ENCODE measurements around the gene CABLES2.

CABLES2 gene

GRCh38 chr20:62355516-62355877 is 51.6 kb downstream of the CABLES2 start:
- Histone ChIP-seq H3K27ac (peak overlapping the region; percentile 95 to 99), H3K4me3 (peak overlapping the region; percentile 63)
- no peak for DNase-seq (ENCODE audit: low spot score)
- TF ChIP-seq CTCF (IDR thresholded peaks at IDR 0.05): no peak

GRCh38 chr20:62354811-62355341 is 52.2 kb downstream of the CABLES2 start:
- Histone ChIP-seq H3K27ac (peak overlapping the region; percentile 95 to 99), H3K4me3 (peak overlapping the region; percentile 63)
- no peak for DNase-seq (ENCODE audit: low spot score)
- TF ChIP-seq CTCF (IDR thresholded peaks at IDR 0.05): no peak

DNA sequence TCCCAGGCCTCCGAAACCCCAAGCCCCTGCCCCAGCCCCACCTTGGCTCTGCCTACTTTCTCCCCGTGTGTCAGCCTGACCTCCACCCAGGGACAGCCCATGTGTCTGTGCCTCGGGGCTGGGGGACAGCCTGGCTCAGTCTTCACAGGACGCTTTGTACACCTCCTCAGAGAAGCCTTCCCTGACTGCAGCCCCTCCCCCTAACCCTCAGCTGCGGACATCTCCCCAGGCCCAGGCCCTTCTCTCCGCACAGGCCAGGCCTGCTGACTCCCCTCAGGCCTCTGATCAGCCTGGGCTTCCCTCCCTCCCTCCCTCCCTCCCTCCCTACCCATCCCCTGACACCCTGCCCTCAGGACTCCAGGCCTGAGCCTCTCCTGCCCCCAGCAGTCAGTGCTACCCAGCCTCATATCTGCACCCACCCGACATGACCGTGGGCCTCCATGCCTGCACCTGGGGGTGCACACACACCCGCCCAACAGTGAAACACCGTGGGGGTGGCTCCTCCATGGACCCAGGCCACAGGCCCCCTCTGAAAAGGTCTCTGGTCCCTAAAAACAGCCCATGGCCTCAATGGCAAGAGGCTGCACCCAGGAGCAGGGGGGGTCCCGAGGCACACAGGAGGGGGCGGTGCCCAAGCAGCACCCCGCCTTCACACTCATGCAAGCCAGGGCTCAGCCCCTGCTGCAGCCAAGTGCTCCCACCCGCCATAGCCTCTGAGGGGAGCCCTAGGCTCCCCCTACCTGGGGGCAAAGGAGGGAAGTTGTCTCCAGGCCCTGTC is 52.9 kb downstream of the CABLES2 start:
- Histone ChIP-seq H3K27ac (peak overlapping the region; percentile 95 to 99), H3K4me3 (no peak overlapping the region)
- no peak for TF ChIP-seq CTCF (IDR thresholded peaks at IDR 0.05)
- no peak for DNase-seq (ENCODE audit: low spot score)

GRCh38 chr20:62353289-62354030 is 53.6 kb downstream of the CABLES2 start:
- TF ChIP-seq CTCF (IDR thresholded peaks at IDR 0.05): no peak
- H3K27ac ChIP-seq: peak overlapping the region; percentile 95 to 99
- H3K4me3 ChIP-seq: peak overlapping the region; percentile 11
- no peak for DNase-seq (ENCODE audit: low spot score)

DNA sequence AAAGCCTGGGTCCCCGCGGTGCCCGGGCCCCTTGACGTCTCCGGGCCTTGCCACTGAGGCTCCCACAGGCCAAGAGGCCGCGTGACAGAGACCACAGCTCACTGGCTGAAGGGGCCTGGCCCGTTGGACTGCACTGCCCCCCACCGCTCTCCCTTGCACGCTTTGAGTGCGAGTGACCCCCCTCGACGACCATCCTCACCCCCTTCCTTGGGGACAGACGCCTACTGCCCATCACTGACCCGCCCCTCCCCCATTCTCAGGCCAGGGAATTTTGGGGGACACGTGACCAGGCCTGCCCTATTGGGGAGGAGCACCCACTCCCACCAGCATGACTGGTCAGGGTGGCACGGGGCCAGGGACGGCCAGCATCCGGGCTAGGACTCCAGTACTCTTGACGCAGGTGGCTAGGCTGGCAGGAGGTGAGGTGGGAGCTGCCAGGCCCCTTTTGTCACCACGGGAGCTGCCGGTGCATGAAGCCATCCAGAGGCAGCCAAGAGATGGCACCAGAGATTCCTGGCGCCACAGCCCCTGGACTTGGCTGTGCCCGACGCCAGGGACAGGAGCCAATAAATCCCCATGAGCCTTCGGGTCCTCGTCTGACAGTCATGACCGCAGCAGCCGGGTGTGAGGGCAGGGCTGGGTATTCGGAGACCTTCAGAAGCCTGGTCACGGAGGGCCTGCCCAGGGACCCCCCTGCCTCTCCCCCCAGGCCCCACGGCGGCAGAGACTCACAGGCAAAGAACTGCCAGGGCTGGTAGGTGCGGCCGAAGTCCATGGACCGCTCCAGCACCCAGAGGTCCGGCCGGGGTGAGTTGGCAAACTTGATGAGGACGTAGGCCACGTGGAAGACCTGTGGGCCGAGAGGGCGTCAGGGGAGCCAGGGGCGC is 54.4 kb downstream of the CABLES2 start:
- Histone ChIP-seq H3K27ac (peak overlapping the region; percentile 95 to 99), H3K4me3 (peak overlapping the region; percentile 11)
- no peak for TF ChIP-seq CTCF (IDR thresholded peaks at IDR 0.05)
- peak; percentile 93 for DNase-seq (ENCODE audit: low spot score)

GRCh38 chr20:62351469-62352401 is 55.4 kb downstream of the CABLES2 start:
- Histone ChIP-seq H3K4me3 (no peak overlapping the region), H3K27ac (peak overlapping the region; percentile 95 to 99)
- DNase-seq (ENCODE audit: low spot score): no peak
- TF ChIP-seq CTCF (IDR thresholded peaks at IDR 0.05): no peak

Data from coronary artery (tissue), 2 donors.